GM12878 (cell line): ENCODE measurements around the gene CLCN7. TPM values are rescaled to one million over a fixed set of nuclear protein-coding genes. Genes with fewer than 3 reads are reported as not detected.

Experiments
- BHLHE40 ChIP-seq, 2 experiments: fragments of 450-650 bp in 1 of 2; IDR thresholded peaks; 2 replicates each; pipeline ENCODE4 v1.6.1; 2011 to 2017; ENCODE audit warnings: low read depth in 2 of 2, borderline replicate concordance in 1 of 2, improper control_type of control experiment in 1 of 2, low read length in 1 of 2, mild to moderate bottlenecking in 1 of 2
- CBX5 ChIP-seq: sonication (generic); IDR thresholded peaks from 2 replicates; pipeline ENCODE4 v1.6.1; 2016; ENCODE audit warnings: low read depth, moderate library complexity, mild to moderate bottlenecking, inconsistent platforms
- CHD2 ChIP-seq: IDR thresholded peaks from 2 replicates; pipeline ENCODE4 v1.6.1; 2011; ENCODE audit warnings: low read depth, low read length, improper control_type of control experiment, borderline replicate concordance
- E4F1 ChIP-seq: fragments of 450-650 bp; IDR thresholded peaks from 2 replicates; pipeline ENCODE4 v1.6.1; 2018; ENCODE audit warnings: borderline replicate concordance, mild to moderate bottlenecking; ENCODE audit not compliant: partially characterized antibody
- ESRRA ChIP-seq: IDR thresholded peaks from 2 replicates; pipeline ENCODE4 v1.6.1; 2012; ENCODE audit warnings: mild to moderate bottlenecking, low read length, improper control_type of control experiment
- EZH2 ChIP-seq: IDR thresholded peaks from 2 replicates; pipeline ENCODE4 v1.6.1; 2012; ENCODE audit warnings: low read depth, mild to moderate bottlenecking, control low read depth, inconsistent platforms, low read length, borderline replicate concordance; ENCODE audit not compliant: control insufficient read depth
- FOXK2 ChIP-seq: fragments of 450-650 bp; IDR thresholded peaks from 2 replicates; pipeline ENCODE4 v1.6.1; 2017; ENCODE audit warnings: mild to moderate bottlenecking, moderate library complexity
- MEF2A ChIP-seq: IDR thresholded peaks from 2 replicates; pipeline ENCODE4 v1.6.1; 2011; ENCODE audit warnings: low read depth, mild to moderate bottlenecking, low read length, moderate library complexity; ENCODE audit not compliant: insufficient read depth
- MTA3 ChIP-seq: IDR thresholded peaks from 2 replicates; pipeline ENCODE4 v1.6.1; 2012; ENCODE audit warnings: low read length, inconsistent platforms, borderline replicate concordance
- MXI1 ChIP-seq: fragments of 150-350 bp; IDR thresholded peaks from 2 replicates; pipeline ENCODE4 v1.6.1; 2011; ENCODE audit warnings: low read depth, mild to moderate bottlenecking, inconsistent platforms, low read length, improper control_type of control experiment
- NBN ChIP-seq: fragments of 450-650 bp; IDR thresholded peaks from 2 replicates; pipeline ENCODE4 v1.6.1; 2016
- NFIC ChIP-seq: IDR thresholded peaks from 2 replicates; pipeline ENCODE4 v1.6.1; 2012; ENCODE audit warnings: low read depth, mild to moderate bottlenecking, inconsistent platforms, low read length, moderate library complexity
- NFYA ChIP-seq: IDR thresholded peaks from 2 replicates; pipeline ENCODE4 v1.6.1; 2011; ENCODE audit warnings: low read depth, mild to moderate bottlenecking, low read length, improper control_type of control experiment, borderline replicate concordance
- NKRF ChIP-seq: fragments of 450-650 bp; conservative IDR thresholded peaks from 2 replicates; pipeline ENCODE4 v1.6.1; 2017; ENCODE audit warnings: mild to moderate bottlenecking, moderate library complexity
- PBX3 ChIP-seq: IDR thresholded peaks from 2 replicates; pipeline ENCODE4 v1.6.1; 2011; ENCODE audit warnings: mild to moderate bottlenecking, low read depth, low read length, moderate library complexity; ENCODE audit not compliant: insufficient replicate concordance
- POLR2AphosphoS2 ChIP-seq: IDR thresholded peaks from 2 replicates; pipeline ENCODE4 v1.6.1; 2011; ENCODE audit warnings: low read depth, mild to moderate bottlenecking, low read length, improper control_type of control experiment, moderate library complexity
- POLR2AphosphoS5 ChIP-seq: IDR thresholded peaks from 2 replicates; pipeline ENCODE4 v1.6.1; 2011; ENCODE audit warnings: mild to moderate bottlenecking, low read length, inconsistent platforms
- RCOR1 ChIP-seq: conservative IDR thresholded peaks from 2 replicates; pipeline ENCODE4 v1.6.1; 2012; ENCODE audit warnings: low read depth, low read length, improper control_type of control experiment
- SMAD5 ChIP-seq: IDR thresholded peaks from 2 replicates; pipeline ENCODE4 v1.6.1; 2016; ENCODE audit warnings: antibody characterized with exemption, low read depth
- SMC3 ChIP-seq: IDR thresholded peaks from 2 replicates; pipeline ENCODE4 v1.6.1; 2011; ENCODE audit warnings: low read length, improper control_type of control experiment, borderline replicate concordance
- SREBF2 ChIP-seq: IDR thresholded peaks from 2 replicates; pipeline ENCODE4 v1.6.1; 2012; ENCODE audit warnings: mild to moderate bottlenecking, low read length
- polyA plus RNA-seq, 11 experiments: library from polyadenylated mRNA; depleted of rRNA in 4 of 11; unstranded in 6 of 11; stranded (reverse) in 5 of 11; fragments of >200 nt; fragmentation: Nextera tagmentation in 4 of 11; fragmentation: Illumina TruSeq in 1 of 11; extraction: Ambion mirVana in 4 of 11; extraction: Trizol in 1 of 11; gene quantifications; 1 replicate in 1 of 11; 2 replicates in 10 of 11; pipeline versions ENCODE4 v1.2.1 to v1.2.3, GENCODE V29; 2011 to 2016; ENCODE audit warnings: inconsistent platforms in 2 of 11, missing spikeins in 2 of 11, low read depth in 1 of 11
- total RNA-seq, 4 experiments: library from RNA; depleted of rRNA in 3 of 4; stranded (reverse); fragments of >200 nt in 3 of 4; fragmentation: Illumina TruSeq in 1 of 4; extraction: Trizol in 1 of 4; gene quantifications; 2 replicates each; pipeline versions ENCODE4 v1.2.1 to v1.2.3, GENCODE V29; 2013 to 2021

CLCN7 gene
- total and polyA plus RNA-seq, 10 of the 15 experiments (the other 5 are each of a cell fraction or from before 2014, with no cell fraction given) = 0.04 to 62.5 (median 19.9) TPM

- TF ChIP-seq SREBF2 (no peak), CHD2 (no peak), MXI1 (no peak), E4F1 (no peak), SMAD5 (no peak), BHLHE40 (IDR thresholded peaks at IDR 0.05; ENCODE audit: borderline replicate concordance in 1 of 2, low read depth in 2 of 2, low read length in 1 of 2) (no peak), SMC3 (no peak), NFIC (no peak), ESRRA (no peak), RCOR1 (no peak), FOXK2 (no peak), NKRF (0 out of 2 replicates have a peak, but pooled peaks have one; percentile 20), EZH2 (no peak), NFYA (no peak), MTA3 (no peak), POLR2AphosphoS2 (no peak), CBX5 (no peak), POLR2AphosphoS5 (no peak; the same call in 1 of the 2 replicates), PBX3 (no peak), MEF2A (no peak), NBN (no peak)
These were observed 60.1 kb downstream of the CLCN7 start, which contains the start of gene UNKL (continued) for GRCh38 chr16:1414532-1415260.
